NCI-H146 (cell line): ENCODE results near the gene PDLIM3.
"Not testable (repeated sequence)": the region's sequence is repeated elsewhere in the genome, so short reads cannot be mapped to it uniquely, and the experiment has no call there.

Source experiments
- DNase-seq: peaks from one replicate; lab custom pipeline; 2025; lab: John Stamatoyannopoulos, UW

The PDLIM3 gene

DNA sequence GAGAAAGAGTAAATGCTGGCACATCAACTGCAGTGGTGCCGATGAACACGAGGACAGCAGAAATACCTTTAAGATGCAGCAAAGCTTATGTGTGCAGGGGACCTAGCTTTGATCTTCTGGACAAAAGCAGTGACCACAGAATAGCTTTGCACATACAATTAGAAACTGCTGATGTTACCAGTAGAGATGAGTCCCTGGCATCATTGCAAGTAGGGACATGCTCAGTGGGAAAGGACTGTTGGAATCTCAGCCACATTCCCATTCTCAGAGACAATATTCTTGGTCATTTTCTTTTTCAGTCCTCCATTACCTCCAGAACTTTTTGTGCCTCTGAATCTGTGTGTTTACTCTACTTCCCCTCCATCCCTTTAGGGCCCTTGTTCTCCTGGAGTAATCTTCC, 16.9 kb upstream of the PDLIM3 start:
- no peak for DNase-seq

DNA sequence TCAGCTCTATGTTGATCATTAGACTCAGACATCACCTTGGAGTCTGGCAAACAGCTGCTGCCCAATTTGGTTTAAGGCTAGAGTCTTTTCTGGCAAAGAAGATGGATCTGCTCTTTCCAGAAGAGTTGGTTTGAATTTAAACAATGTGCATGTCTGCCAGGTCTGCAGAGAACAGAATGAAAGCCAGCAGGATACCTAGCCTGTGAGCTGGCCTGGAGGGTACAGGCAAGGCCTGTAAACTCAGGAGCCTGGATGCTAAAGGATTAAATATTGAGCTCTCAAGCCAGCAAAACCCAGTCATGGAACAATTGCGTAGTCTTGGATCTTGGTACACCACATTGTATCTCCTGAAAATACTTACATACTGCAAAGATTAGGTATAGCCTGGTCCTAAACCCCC, 15.6 kb upstream of the PDLIM3 start:
- no peak for DNase-seq

DNA sequence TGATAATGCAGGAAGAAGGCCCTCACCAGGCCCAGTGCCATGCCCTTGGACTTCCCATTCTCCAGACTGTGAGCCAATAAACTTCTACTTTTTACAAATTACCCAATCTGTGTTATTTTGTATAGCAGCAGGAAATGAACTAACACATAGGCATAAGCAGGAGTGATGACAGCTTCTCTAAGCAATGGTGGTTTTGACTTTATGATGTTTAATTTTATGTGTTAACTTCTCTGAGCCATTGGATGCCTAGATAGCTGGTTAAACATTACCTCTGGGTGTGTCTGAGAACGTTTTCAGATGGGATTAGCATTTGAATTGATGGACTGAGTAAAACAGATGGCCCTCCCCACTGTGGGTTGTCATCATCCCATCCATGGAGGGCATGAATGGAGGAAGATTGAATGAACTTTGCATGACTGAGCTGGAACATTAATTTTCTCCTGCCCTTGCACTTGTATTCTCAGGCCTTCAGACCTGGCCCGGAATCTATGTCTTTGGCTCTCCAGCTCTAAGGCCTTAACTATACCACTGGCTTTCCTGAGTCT, 13.9 kb upstream of the PDLIM3 start:
- DNase-seq: no peak

DNA sequence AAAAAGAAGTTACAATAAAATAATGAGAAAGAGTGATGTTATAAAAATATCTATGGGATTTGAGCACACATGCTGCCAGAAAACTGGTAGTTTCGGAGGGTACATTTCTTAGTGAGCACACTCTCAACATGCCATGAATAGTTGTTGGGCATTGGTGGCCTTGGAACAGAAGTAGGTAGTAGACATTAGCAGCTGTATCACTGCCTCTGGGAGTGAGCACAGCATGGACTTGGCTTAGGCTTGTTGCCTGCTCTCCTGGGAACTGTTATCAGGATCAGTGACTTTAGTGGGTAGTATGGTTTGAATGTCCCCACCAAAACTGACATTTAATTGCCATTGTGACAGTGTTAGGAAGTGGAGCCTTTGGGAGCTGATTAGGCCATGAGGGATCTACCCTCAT, 13.3 kb upstream of the PDLIM3 start:
- DNase-seq: no peak

DNA sequence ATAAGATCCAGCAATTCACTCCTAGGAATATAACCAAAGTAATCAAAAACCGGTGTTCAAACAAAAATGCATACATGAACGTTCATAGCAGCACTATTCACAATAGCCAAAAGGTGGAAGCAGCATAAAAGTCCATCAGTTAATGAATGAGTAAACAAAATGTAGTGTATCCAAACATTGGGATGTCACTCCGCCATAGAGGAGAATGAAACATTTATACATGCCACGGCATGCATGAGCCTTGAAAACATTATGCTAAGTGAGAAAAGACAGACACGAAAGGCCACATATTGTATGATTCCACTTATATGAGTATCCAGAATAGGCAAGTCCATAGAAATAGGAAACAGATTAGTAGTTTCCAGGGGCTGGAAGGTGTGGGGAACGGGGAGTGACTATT, 11.0 kb upstream of the PDLIM3 start:
- DNase-seq: no peak

DNA sequence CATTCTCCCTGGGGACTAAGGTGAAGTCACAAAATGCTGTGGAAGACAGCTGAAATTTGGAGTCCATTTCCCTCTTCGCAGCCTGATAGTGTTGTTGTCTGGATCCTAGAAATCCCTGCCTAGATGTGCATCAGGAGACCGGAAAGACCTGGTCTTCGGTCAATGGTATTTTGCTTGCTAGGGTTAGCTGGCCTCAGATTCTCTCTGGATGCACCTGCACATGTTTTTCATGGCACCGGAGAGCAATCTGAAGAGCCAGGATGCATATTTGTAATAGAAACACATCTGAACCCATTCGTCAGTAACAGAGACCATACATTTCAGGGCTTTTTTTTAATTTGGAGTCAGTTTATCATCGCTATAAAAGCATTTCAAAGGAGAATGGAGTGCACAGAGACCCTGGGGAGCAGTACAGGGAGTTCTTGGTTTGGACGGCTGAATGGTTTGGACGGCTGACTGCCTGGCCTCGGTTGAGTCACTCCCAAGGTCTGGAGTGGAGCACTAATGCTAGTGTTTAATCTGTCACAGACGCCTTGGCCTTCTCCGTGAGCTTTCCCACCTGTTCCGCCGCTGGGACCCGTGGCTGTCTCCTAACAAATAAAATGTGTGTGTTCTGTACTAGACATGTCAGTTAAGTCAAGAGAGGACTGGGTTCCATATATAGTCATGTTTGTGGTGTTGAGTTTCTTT, 7.5 kb upstream of the PDLIM3 start:
- DNase-seq: no peak

DNA sequence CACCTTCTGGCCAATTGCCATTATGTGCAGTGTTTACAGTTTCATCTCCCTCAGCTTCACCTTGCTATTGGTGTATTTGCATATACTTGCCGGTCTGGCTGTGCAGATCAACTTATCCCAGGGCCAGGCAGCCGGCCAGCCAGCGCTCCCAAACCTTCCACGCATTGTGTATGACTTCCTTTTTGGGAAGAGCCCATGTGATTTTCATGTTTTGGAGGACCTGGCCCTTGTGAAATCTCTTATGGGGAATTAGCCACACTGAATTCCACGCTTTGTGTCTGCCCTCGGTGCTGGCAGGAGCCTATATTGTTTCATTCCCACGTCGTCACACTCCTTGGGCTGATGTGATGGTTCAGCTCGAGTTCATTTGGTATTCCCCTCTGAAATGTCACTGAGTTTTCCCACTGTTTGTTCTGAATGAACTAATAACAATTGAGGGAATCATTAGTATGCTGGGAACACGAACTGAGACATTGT, 6.0 kb upstream of the PDLIM3 start:
- DNase-seq: no peak

DNA sequence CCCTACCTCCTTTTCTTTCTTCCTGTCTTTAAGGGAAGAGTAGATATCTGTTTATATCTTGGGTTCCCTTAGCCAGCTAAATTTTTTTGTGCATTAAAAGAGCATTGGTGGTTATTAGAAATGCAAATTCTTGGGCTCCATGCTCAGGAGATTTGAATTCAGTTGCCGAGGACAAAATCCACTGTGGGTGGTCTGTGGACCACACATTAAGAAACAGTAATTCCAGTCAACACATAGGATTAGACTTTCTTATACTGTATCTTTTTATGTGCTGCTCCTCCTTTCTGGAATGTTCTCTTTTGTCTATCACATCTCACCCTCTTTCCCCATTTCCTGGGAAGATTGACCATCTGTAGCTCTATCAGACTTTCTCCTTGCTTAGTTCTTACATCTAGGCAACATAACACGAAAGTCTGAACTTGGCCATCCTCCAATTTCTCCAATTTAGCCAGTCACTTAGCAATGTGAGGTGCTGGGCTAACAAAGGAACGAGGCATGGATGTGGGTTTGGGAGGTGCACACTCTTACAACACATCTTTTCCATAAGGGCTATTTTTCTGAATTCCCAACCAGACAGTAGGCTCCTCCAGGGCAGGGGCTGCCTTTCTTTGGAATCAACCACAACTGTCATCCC, 5.3 kb upstream of the PDLIM3 start:
- no peak for DNase-seq

DNA sequence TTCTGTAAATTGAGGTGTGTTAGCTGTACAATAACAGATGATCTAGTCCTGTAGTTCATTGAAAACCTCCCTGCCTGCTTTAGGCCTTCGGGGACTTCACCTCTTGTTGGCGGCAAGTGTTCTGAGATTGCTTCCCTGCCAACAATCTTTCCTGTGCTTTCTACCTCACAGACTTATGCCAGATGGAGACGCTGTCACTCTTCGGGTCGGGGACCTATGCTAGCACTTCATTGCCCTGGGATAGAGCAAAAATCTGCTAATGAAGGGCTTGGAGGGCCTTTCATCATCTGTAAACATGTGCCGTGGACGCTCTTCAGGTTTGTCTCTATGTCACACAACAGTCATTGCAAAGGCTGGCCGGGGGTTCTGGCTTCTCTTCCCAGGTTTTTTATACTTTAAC, 4.7 kb upstream of the PDLIM3 start:
- no peak for DNase-seq

DNA sequence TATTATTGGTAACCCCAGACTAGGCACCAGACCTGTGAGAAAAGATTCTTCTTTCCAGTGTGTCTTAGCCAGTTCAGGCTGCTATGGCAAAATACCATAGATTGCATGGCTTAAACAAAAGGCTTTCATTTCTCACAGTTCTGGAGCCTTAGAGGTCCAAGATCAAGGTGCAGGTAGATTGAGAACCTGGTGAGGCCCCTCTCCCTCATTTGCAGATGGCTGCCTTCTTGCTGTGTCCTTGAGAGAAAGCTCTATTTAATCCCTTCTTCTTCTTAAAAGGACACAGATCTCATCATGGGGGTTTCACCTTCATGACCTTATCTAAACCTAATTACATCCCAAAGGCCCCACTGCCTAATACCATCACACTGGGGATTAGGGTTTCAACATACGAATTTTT, 3.5 kb upstream of the PDLIM3 start:
- no peak for DNase-seq

DNA sequence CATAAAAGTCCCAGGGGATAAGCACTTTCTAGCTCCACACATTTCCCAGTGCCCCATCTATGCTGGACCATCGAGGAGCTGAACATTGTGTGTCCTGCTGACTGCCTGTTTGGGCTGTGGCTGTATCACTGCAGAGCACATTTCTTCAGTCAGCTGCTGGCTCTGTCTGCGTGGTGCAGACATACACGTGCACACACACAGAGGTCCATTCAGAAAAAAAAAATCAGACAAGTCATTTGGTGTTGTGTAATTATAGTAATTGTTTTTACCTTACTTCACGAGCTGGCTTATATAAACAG, 1.1 kb upstream of the PDLIM3 start:
- DNase-seq: no peak

DNA sequence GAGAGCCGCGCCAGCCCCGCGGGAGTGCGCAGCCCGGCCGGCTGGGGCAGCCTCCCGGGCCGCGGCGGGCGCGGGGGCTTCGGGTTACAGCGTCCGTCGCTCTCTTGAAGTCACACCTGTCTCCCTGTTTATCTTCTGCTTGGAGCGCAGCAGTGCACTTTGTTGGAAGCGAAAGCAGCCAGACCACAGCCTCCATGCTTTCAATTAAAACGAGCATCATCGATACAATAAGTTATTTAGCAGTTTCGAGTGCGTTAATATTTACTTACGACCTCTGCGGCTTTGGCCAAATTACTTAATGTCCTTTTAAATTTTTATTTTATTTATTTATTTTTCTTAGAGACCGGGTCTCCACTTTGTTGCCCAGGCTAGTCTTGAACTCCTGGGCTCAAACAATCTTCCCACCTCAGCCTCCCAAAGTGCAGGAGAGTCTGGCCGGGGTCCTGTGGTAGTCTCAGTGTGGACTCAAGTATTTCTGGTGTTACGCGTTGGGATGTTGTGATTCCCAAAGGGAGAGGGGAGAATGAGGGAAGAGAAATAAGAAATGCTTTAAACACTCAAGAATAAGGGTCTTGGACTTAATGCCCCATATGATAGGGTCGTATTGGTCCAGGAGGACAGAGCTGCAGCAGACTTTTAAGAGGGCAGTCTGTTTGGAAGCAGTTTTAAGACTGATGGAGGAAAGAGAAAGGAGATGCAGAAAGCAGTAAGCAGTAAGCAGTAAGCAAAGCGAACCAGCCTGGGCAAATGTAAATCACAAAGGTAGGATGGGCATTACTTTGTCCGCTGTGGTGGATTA, 504 bp upstream of the PDLIM3 start:
- DNase-seq: peak; percentile 47

DNA sequence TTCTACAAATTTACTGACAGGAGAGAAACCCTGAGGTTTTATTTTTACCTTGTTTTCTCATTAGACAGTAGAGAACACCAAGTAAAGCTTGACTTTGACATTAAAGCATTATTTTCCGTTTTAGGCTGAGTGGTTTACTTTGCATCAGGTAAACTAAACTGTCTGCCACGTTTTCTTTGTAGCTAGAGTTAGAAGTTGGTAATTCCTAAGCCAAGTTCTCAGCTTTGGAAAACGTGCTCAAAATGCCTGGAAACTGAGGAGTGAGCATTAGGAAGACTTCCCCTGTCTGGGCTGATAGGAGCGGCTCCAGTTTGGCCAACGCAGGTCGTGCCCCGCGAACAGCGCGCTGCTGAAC, 819 bp downstream of the PDLIM3 start:
- DNase-seq: no peak

DNA sequence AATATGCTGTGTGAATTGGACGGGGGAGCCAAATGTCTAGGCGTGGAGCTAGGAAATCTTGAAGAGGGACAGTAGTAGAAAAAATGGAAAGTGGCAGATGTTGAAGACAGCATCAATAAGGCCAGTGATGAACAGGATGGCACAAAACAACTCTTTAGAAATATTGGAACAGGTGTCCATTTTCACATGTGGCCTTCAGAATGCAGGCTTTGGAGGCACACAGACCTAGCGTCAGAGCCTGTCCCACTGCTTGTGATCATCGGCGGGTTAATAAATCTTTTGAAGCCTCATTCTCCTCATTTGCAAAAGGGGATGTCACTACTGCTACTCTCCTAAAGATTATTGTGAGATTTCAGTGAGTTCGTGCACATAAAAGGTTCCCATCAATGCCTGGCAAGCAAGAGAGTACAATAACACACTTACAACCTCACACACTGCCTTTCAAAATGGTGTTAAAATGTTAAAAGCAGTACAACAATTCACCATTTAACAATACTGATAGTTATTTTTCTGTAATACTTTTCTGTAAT, 2.4 kb downstream of the PDLIM3 start:
- no peak for DNase-seq

DNA sequence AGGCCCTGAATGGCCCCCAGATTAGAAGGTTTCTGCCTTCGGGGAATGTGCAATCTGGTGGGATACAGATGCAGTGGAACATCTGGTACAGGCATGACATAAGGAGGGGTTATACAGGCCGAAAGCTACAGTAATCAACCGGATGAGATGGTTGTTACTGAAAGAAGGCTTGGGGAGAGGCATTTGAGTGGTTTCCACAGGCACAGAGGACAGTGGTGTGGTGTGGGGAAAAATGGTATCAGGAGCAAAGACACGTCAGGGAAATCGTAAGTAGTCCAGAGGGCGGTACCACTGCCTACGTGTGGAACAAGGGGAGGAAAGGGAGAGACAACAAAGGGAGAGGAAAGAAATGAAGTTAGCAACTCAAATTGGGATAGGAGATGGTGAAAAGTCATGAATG, 3.0 kb downstream of the PDLIM3 start:
- no peak for DNase-seq

DNA sequence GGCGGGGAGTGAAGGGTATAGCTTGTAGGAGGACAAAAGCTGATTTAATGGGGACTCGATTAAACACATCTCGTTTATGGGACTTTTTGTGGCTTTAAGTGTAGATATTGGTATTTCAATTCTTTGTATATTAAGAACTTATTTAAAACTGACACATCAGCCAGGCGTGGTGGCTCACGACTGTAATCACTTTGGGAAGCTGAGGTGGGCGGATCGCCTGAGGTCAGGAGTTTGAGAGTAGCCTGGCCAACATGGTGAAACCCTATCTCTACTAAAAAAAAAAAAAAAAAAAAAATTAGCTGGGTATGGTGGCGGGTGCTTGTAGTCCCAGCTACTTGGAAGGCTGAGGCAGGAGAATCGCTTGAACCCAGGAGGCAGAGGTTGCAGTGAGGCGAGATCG, 3.7 kb downstream of the PDLIM3 start:
- DNase-seq: not testable (repeated sequence)

DNA sequence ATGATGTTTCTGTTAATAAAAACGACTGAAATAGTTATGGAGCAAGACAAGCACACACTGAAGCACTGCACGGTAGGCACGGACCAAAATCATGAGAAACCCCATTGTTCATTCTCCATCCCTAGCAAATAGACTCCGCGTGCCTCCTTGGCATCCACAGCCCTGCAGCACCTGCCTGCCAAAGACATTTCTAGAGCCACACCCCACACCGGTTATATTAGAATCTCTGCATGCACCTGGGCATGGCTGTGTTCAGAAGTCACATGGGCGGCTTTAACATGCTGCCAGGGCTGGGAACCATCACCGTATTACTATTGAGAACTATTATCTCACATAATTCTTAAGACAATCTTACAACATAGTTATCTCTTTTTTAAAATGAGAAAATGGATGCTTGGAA, 5.9 kb downstream of the PDLIM3 start:
- DNase-seq: no peak

DNA sequence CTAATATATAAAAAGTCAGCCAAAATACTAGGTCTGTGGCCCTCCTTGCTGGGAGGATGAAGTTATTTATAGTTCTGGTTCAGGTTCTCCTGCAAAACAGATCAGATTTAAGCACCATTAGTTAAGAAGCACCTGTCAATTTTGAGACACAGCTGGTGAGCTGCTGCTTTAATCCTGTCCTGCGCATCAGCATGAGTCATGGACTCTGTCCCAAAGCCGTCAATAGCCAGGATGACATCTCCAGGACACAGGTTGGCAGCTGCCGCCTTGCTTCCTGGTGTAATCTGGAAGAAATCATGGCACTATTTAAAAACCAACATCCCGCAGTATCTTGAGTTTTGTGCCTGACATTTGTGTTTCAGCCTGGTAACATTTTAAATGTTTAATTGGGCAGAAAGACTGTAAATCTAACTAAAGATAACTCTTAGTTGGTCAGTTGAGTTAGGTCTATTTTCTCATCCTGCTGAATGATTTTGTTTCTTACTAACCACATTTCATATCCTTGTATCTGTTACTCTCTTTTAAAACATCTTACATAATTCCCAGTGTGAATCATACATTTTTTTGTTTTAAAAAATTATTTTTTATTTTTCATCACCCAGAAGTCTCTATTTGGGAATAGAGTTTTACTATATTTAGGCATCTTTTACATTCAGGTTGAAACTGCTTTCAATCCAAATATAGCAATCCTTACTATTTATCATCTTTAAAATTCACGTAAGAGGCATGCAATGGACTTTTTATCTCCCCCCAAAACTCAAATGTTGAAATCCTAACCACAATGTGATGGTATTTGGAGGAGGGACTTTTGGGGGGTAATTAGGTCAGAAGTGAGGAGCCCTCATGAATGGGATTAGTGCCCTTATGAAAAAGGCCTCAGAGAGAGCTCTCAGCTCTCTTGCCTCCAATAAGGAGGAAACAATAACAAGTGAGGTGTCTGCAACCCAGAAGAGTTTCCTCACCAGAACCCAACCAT, 10.1 kb downstream of the PDLIM3 start:
- DNase-seq: no peak

DNA sequence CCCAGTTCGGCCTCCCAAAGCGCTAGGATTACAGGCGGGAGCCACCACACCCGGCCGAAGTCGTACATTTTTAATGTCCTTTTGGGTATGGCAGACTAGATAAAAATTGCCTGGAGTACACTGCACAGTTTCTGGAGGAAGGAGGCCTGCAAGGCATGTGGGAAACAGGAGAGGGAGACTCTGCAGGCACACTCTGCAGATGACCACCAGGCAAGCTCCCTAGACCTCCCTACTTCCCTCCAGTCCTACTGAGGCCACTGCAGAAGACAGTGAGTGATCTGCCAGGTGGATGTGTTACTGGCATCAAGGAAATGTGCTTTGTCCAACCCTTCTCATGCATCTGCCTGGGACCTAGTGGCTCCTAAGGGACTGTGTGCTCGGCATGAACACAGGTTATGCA, 11.4 kb downstream of the PDLIM3 start:
- DNase-seq: no peak

DNA sequence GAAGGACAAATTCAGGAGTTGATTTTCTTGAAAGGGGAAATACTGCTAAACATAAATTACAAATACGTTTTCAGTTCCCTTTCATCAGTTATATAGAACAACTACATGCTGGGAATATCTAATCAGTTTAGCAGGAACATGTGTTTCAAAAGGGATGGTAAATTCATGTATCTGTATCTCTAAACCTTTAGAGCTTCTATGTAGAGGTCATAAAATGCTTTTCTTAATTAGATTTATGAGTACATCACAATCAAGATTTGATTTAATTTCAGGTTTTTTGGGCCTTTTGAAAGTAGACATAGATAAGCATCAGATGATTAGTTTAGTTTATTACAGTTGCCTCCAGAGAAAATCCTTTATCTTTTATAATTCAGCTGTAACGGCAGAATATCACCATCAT, 12.9 kb downstream of the PDLIM3 start:
- no peak for DNase-seq

DNA sequence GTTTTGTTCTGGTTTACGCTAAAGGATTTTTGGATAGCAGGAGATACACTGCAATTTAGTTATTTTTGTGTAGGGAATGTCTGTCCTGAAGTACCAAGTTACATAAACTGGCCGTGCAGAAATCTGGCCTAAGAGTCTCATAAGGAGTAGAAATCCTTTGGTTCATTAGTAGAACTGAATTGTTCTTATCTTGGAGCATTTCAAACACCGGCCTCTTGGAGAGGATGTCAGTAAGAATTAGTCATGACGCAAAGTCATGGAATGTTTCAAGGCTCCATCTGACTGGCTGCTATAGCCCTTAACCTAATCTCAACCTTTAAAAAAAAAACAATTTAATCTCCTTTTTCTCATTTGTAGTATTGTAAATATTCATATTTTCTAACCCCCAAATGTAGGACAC, 15.2 kb downstream of the PDLIM3 start:
- no peak for DNase-seq

DNA sequence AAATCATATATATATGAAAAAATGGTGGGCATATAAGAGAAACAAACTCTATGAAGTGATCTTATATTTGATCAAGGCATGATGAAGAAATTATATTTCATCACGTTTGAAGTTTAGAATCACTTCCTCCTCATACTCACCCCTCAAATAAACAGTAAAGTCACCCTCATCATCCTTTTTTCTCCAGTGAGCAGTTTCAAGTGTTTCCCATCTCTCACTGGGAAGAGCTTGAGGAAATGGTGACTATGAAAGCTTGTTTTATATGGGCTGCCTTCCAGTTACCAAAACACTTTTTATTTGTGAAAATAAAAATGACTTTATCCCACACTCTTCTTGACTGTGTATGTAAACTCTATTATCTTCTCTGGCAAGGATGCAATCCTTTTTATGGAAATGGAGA, 16.8 kb downstream of the PDLIM3 start:
- DNase-seq: no peak
